CD4-positive, alpha-beta T cell (primary cell): ENCODE data around the gene RSU1. TPM values are rescaled to one million over a fixed set of nuclear protein-coding genes. Genes with fewer than 3 reads are reported as not detected.

Source experiments
- ATAC-seq: fragments of 200-7000 bp; cut with Tn5 transposase; one replicate; pipeline ENCODE4 v1.10.0; 2022; ENCODE audit warnings: mild to moderate bottlenecking; ENCODE audit not compliant: poor library complexity
- CTCF ChIA-PET: fragments of 350-600 bp; sonication (Branson Sonifier 250); formaldehyde crosslinking; loops from one replicate; lab custom pipeline; 2021; ENCODE audit warnings: antibody characterized with exemption, inconsistent platforms; lab: Charles Lee
- POLR2A ChIA-PET: fragments of 350-600 bp; sonication (Branson Sonifier 250); formaldehyde crosslinking; loops from one replicate; lab custom pipeline; 2021; ENCODE audit warnings: antibody characterized with exemption, inconsistent platforms; lab: Charles Lee
- DNase-seq, 14 experiments: peaks; one replicate each; pipeline ENCODE4 v3.0.0-alpha.2; 2013 to 2020; ENCODE audit warnings: mixed read lengths in 2 of 14
- H3K27ac ChIP-seq, 2 donors: one replicate each; pipeline versions ENCODE4 v1.5.1 to v1.7.0; 2013; ENCODE audit warnings: low read length in 2 of 2, low read depth in 1 of 2, mild to moderate bottlenecking in 1 of 2
- H3K27me3 ChIP-seq, 2 experiments: 1 replicate in 1 of 2; 2 replicates in 1 of 2; pipeline versions ENCODE4 v1.6.1 to v1.7.0; 2013; ENCODE audit warnings: low read length in 2 of 2, control low read depth in 1 of 2, mild to moderate bottlenecking in 1 of 2, moderate library complexity in 1 of 2; ENCODE audit not compliant: insufficient read depth in 2 of 2, control insufficient read depth in 1 of 2
- H3K36me3 ChIP-seq: one replicate; pipeline ENCODE4 v1.6.1; 2013; ENCODE audit warnings: low read length, control low read depth; ENCODE audit not compliant: insufficient read depth
- H3K4me1 ChIP-seq: one replicate; pipeline ENCODE4 v1.6.1; 2013; ENCODE audit warnings: low read length, control low read depth; ENCODE audit not compliant: insufficient read depth
- H3K4me3 ChIP-seq: one replicate; pipeline ENCODE4 v1.5.1; 2013; ENCODE audit warnings: mild to moderate bottlenecking, low read length, moderate library complexity
- H3K9me3 ChIP-seq, 2 experiments: 1 replicate in 1 of 2; 2 replicates in 1 of 2; pipeline versions ENCODE4 v1.6.1 to v1.7.0; 2013; ENCODE audit warnings: low read length in 2 of 2, mild to moderate bottlenecking in 2 of 2, control low read depth in 1 of 2, moderate library complexity in 1 of 2; ENCODE audit not compliant: control insufficient read depth in 1 of 2, insufficient read depth in 1 of 2
- H3K27ac Mint-ChIP-seq: one replicate; pipeline ENCODE4 v1.8.0; 2020; ENCODE audit warnings: mixed read lengths
- H3K27me3 Mint-ChIP-seq: one replicate; pipeline ENCODE4 v1.8.0; 2021; ENCODE audit warnings: mixed read lengths
- H3K36me3 Mint-ChIP-seq: one replicate; pipeline ENCODE4 v1.8.0; 2021; ENCODE audit warnings: low read depth, mixed read lengths
- H3K4me1 Mint-ChIP-seq: one replicate; pipeline ENCODE4 v1.8.0; 2021; ENCODE audit warnings: low read depth, mixed read lengths
- H3K4me3 Mint-ChIP-seq: one replicate; pipeline ENCODE4 v1.8.0; 2020; ENCODE audit warnings: mild to moderate bottlenecking, mixed read lengths
- H3K9me3 Mint-ChIP-seq: one replicate; pipeline ENCODE4 v1.8.0; 2020; ENCODE audit warnings: mixed read lengths
- CTCF ChIP-seq: fragments of 200-600 bp; IDR thresholded peaks from one replicate; pipeline ENCODE4 v1.8.0; 2022; ENCODE audit warnings: antibody characterized with exemption, mild to moderate bottlenecking
- intact Hi-C, 2 experiments: fragments of 100-400 bp; cut with DNase I in 1 of 2; cut with micrococcal nuclease in 1 of 2; formaldehyde crosslinking; loops; one replicate each; pipeline versions ENCODE4 v1.15.1 to v1.9.0; 2023 to 2025; cut with DNase I, micrococcal nuclease
- total RNA-seq, 174 experiments: library from RNA in 2 of 174; stranded (reverse) in 2 of 174; gene quantifications; one replicate each; pipeline ENCODE4 v1.2.3 and lab custom pipeline; 2021 to 2026

The RSU1 gene
- total RNA-seq, 2 experiments from 2014 or later, result 26.2 to 28.8 TPM

DNA sequence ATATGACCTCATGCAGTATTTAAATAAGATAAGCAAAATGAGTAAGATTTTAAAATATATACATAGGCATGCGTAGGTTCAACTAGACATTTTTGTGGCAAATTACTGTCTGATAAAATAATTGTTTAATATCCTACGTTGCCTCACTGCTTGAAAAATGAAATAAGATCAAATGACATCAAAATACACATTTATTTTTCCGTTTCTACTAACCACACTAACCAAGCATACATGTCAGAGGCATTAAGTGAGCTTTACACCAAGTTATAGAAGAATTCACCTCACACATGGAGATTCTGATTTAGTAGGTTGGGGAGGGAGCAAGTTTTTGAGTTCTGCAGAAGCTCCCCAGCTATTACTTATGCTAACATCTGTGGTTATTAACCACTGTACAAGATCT, 66.8 kb downstream of the RSU1 start:
- Mint-ChIP-seq H3K4me1 (no peaks in the 10 kb centered on the region), H3K36me3 (peaks cover 93% of the 10 kb centered on the region), H3K27me3 (no peaks in the 10 kb centered on the region), H3K9me3 (no peaks in the 10 kb centered on the region), H3K27ac (no peak overlapping the region), H3K4me3 (no peak overlapping the region)
- ATAC-seq, result no peak
- peaks cover 50% of the 10 kb centered on the region for H3K36me3 ChIP-seq
- no peak for TF ChIP-seq CTCF
- H3K4me1 ChIP-seq, result no peaks in the 10 kb centered on the region
- no peak overlapping the region for H3K27ac ChIP-seq
- ChIA-PET POLR2A (no interaction called here), CTCF (no interaction called here)
- no peaks in the 10 kb centered on the region for H3K27me3 ChIP-seq
- no peak for DNase-seq
- intact Hi-C loops, result no loop called here
- H3K9me3 ChIP-seq, result no peaks in the 10 kb centered on the region
- no peak overlapping the region for H3K4me3 ChIP-seq

DNA sequence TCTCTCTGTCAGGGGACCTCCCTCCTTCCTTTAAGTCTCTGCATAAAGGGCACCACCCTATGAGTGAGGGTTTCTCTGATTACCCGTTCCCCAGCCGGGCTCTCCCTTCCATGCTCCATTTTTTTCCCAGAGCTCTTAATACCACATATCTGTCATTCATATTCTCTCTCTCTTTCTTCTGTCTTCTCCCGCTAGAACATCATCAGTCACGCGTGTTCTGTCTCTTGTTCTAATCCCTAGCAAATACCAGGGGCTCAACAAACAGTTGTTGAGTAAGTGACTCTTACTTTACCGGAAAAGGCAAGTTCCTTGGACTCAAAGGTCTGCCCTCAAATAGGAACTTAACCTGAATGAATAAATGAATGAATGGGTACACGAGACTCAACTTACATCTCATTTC, 68.5 kb downstream of the RSU1 start:
- intact Hi-C loops, result loop anchor here in 1 of 2 experiments (10.0 kb wide), 1 partner anchor 64 kb away; no protein-coding TSS in a partner anchor
- no peak for TF ChIP-seq CTCF
- Mint-ChIP-seq H3K4me1 (no peaks in the 10 kb centered on the region), H3K4me3 (no peak overlapping the region), H3K27me3 (no peaks in the 10 kb centered on the region), H3K27ac (no peak overlapping the region), H3K9me3 (no peaks in the 10 kb centered on the region), H3K36me3 (peaks cover 89% of the 10 kb centered on the region)
- H3K36me3 ChIP-seq, result peaks cover 45% of the 10 kb centered on the region
- no peaks in the 10 kb centered on the region for H3K9me3 ChIP-seq
- ATAC-seq, result no peak
- no peak overlapping the region for H3K27ac ChIP-seq
- H3K4me3 ChIP-seq, result no peak overlapping the region
- DNase-seq, result no peak
- no peaks in the 10 kb centered on the region for H3K4me1 ChIP-seq
- POLR2A ChIA-PET, result no interaction called here
- CTCF ChIA-PET, result interaction anchor here (1.1 kb wide), 1 partner anchor 23 kb away, joined by 4 read pairs; no protein-coding TSS in a partner anchor
- H3K27me3 ChIP-seq, result no peaks in the 10 kb centered on the region

GRCh38 chr10:16746856-16747255, 70.4 kb downstream of the RSU1 start:
- H3K9me3 ChIP-seq, result no peaks in the 10 kb centered on the region
- ATAC-seq (no peak), DNase-seq (no peak)
- no peak for TF ChIP-seq CTCF
- no peaks in the 10 kb centered on the region for H3K4me1 ChIP-seq
- intact Hi-C loops, result loop anchor here in 1 of 2 experiments (10.0 kb wide), 1 partner anchor 62 kb away; no protein-coding TSS in a partner anchor
- H3K27ac ChIP-seq, result no peak overlapping the region
- H3K27me3 Mint-ChIP-seq, result no peaks in the 10 kb centered on the region
- no peak overlapping the region for H3K4me3 Mint-ChIP-seq
- no peak overlapping the region for H3K4me3 ChIP-seq
- H3K4me1 Mint-ChIP-seq, result no peaks in the 10 kb centered on the region
- CTCF ChIA-PET, result no interaction called here
- no peaks in the 10 kb centered on the region for H3K27me3 ChIP-seq
- no peak overlapping the region for H3K27ac Mint-ChIP-seq
- no peaks in the 10 kb centered on the region for H3K9me3 Mint-ChIP-seq
- POLR2A ChIA-PET, result no interaction called here
- peaks cover 38% of the 10 kb centered on the region for H3K36me3 ChIP-seq
- H3K36me3 Mint-ChIP-seq, result peaks cover 89% of the 10 kb centered on the region
